ENCODE measurements around the gene OCSTAMP. TPM values are rescaled to one million over a fixed set of nuclear protein-coding genes. Genes with fewer than 3 reads are reported as not detected.

OCSTAMP gene
- total RNA-seq, 1 experiment from 2014 or later = not detected

GRCh38 chr20:46554828-46555227 lies 4.4 kb upstream of the OCSTAMP start:
- H3K4me1 ChIP-seq (ENCODE audit: control insufficient read depth, insufficient read depth, low read length) = no peaks in the 10 kb centered on the region
- ATAC-seq (no peak), DNase-seq (ENCODE audit: low read depth, low spot score) (no peak)
- POLR2A ChIA-PET = no interaction called here
- H3K9me3 ChIP-seq (ENCODE audit: control insufficient read depth, insufficient read depth, low read depth, low read length) = no peaks in the 10 kb centered on the region
- H3K36me3 ChIP-seq (ENCODE audit: control insufficient read depth, insufficient read depth, low read length) = no peaks in the 10 kb centered on the region
- intact Hi-C loops (cut with micrococcal nuclease; ENCODE audit: unreplicated experiment) = no loop called here
- CTCF ChIA-PET = no interaction called here
- H3K27ac ChIP-seq (ENCODE audit: low read length) = no peak overlapping the region
- in situ Hi-C loops (cut with HindIII; ENCODE audit: low pct_unique_long_range_greater_than_20kb, low sequenced_read_pairs) = no loop called here
- TF ChIP-seq TCF7L2 (IDR thresholded peaks at IDR 0.05; ENCODE audit: low read depth, low read length) = no peak
- TF ChIP-seq POLR2AphosphoS5 (IDR thresholded peaks at IDR 0.05; ENCODE audit: low read depth, low read length) = no peak
- no peak for TF ChIP-seq SIN3A (IDR thresholded peaks at IDR 0.05; ENCODE audit: borderline replicate concordance, insufficient read depth, low read depth, low read length)
- TF ChIP-seq REST (IDR thresholded peaks at IDR 0.05; ENCODE audit: insufficient read depth in 1 of 2, low read depth in 2 of 2, low read length in 1 of 2) = no peak
- TF ChIP-seq CTCF (IDR thresholded peaks at IDR 0.05) = no peak
- H3K27me3 ChIP-seq (ENCODE audit: control insufficient read depth, insufficient read depth, low read length) = peaks cover 3% of the 10 kb centered on the region
- no peak overlapping the region for H3K4me3 ChIP-seq (ENCODE audit: low read depth in 2 of 2, low read length in 2 of 2)
- no TSS peak for BruUV-seq (replicated peaks)

- TF ChIP-seq CTCF (IDR thresholded peaks at IDR 0.05) = no peak
- no peak for TF ChIP-seq SIN3A (IDR thresholded peaks at IDR 0.05; ENCODE audit: borderline replicate concordance, insufficient read depth, low read depth, low read length)
- TF ChIP-seq REST (IDR thresholded peaks at IDR 0.05; ENCODE audit: insufficient read depth in 1 of 2, low read depth in 2 of 2, low read length in 1 of 2) = no peak
- no peak for TF ChIP-seq TCF7L2 (IDR thresholded peaks at IDR 0.05; ENCODE audit: low read depth, low read length)
- TF ChIP-seq POLR2AphosphoS5 (IDR thresholded peaks at IDR 0.05; ENCODE audit: low read depth, low read length) = no peak
- ATAC-seq (no peak), DNase-seq (ENCODE audit: low read depth, low spot score) (no peak)
- ChIA-PET POLR2A (interaction anchor here (0.6 kb wide), 1 partner anchor 32 kb away, joined by 5 read pairs; no protein-coding TSS in a partner anchor), CTCF (no interaction called here)
- intact Hi-C loops (cut with micrococcal nuclease; ENCODE audit: unreplicated experiment) (no loop called here), in situ Hi-C loops (cut with HindIII; ENCODE audit: low pct_unique_long_range_greater_than_20kb, low sequenced_read_pairs) (no loop called here)
- no peak overlapping the region for H3K4me3 ChIP-seq (ENCODE audit: low read depth in 2 of 2, low read length in 2 of 2)
- no peak overlapping the region for H3K27ac ChIP-seq (ENCODE audit: low read length)
- H3K27me3 ChIP-seq (ENCODE audit: control insufficient read depth, insufficient read depth, low read length) = peaks cover 3% of the 10 kb centered on the region
- no peaks in the 10 kb centered on the region for H3K4me1 ChIP-seq (ENCODE audit: control insufficient read depth, insufficient read depth, low read length)
- no peaks in the 10 kb centered on the region for H3K9me3 ChIP-seq (ENCODE audit: control insufficient read depth, insufficient read depth, low read depth, low read length)
- no peaks in the 10 kb centered on the region for H3K36me3 ChIP-seq (ENCODE audit: control insufficient read depth, insufficient read depth, low read length)
- no TSS peak for BruUV-seq (replicated peaks)
Observed at GRCh38 chr20:46553926-46554325, 3.5 kb upstream of the OCSTAMP start.

All from Panc1 (cell line).